H1 (cell line): ENCODE data around the gene ENOX2. TPM values are rescaled to one million over a fixed set of nuclear protein-coding genes. Genes with fewer than 3 reads are reported as not detected.

Source experiments
- CTCF ChIA-PET: fragments of 300-600 bp; sonication (Branson Sonifier 250); formaldehyde crosslinking; loops from one replicate; lab custom pipeline; 2021; ENCODE audit not compliant: partially characterized antibody; lab: Charles Lee
- POLR2A ChIA-PET: fragments of 300-600 bp; sonication (Branson Sonifier 250); formaldehyde crosslinking; loops from one replicate; lab custom pipeline; 2021; ENCODE audit warnings: inconsistent platforms; ENCODE audit not compliant: partially characterized antibody; lab: Charles Lee
- DNase-seq, 2 experiments: peaks; one replicate each; pipeline versions ENCODE4 v3.0.0 to v3.0.0-alpha.2; 2010 to 2022; ENCODE audit warnings: low spot score in 2 of 2, low read depth in 1 of 2, mixed read lengths in 1 of 2
- FAIRE-seq: peaks from 2 replicates; lab custom pipeline; 2011; peaks lifted over from hg19 to GRCh38; lab: Jason Lieb, UNC
- H2AFZ ChIP-seq: 2 replicates; pipeline ENCODE4 v1.8.1; 2012; ENCODE audit warnings: low read length, inconsistent platforms
- H2AK5ac ChIP-seq: 2 replicates; pipeline ENCODE4 v1.6.1; 2013; ENCODE audit warnings: low read depth, low read length
- H2BK120ac ChIP-seq: replicated peaks from 2 replicates; pipeline ENCODE3; 2013; ENCODE audit warnings: low read depth, low read length, inconsistent platforms
- H2BK12ac ChIP-seq: 2 replicates; pipeline ENCODE4 v1.6.1; 2013; ENCODE audit warnings: low read depth, low read length
- H2BK15ac ChIP-seq: 2 replicates; pipeline ENCODE4 v1.6.1; 2013; ENCODE audit warnings: low read length
- H2BK20ac ChIP-seq: 2 replicates; pipeline ENCODE4 v1.6.1; 2013; ENCODE audit warnings: low read length
- H2BK5ac ChIP-seq: 2 replicates; pipeline ENCODE4 v1.6.1; 2013; ENCODE audit warnings: low read depth, low read length
- H3K14ac ChIP-seq: 2 replicates; pipeline ENCODE4 v1.6.1; 2013; ENCODE audit warnings: inconsistent platforms; ENCODE audit not compliant: insufficient read length
- H3K18ac ChIP-seq: 2 replicates; pipeline ENCODE4 v1.6.1; 2013; ENCODE audit warnings: low read length; ENCODE audit errors: extremely low read depth
- H3K23ac ChIP-seq: 2 replicates; pipeline ENCODE4 v1.6.1; 2013; ENCODE audit warnings: inconsistent platforms; ENCODE audit not compliant: insufficient read length
- H3K23me2 ChIP-seq: 2 replicates; pipeline ENCODE4 v1.6.1; 2013; ENCODE audit warnings: low read depth, low read length
- H3K27ac ChIP-seq: 2 replicates; pipeline ENCODE4 v1.6.1; 2011; ENCODE audit warnings: low read depth, low read length, inconsistent platforms
- H3K27me3 ChIP-seq, 4 experiments: replicated peaks in 1 of 4; 1 replicate in 1 of 4; 2 replicates in 3 of 4; pipeline versions ENCODE4 v1.6.1 to v1.8.1; 2011 to 2013; ENCODE audit warnings: low read length in 3 of 4, mild to moderate bottlenecking in 3 of 4, inconsistent platforms in 2 of 4, mixed read lengths in 2 of 4, moderate library complexity in 1 of 4; ENCODE audit not compliant: control insufficient read depth in 3 of 4, insufficient read depth in 3 of 4; ENCODE audit errors: extremely low read depth in 1 of 4
- H3K36me3 ChIP-seq, 4 experiments: 2 replicates each; pipeline versions ENCODE4 v1.6.1 to v1.8.1; 2011 to 2013; ENCODE audit warnings: mild to moderate bottlenecking in 4 of 4, low read length in 3 of 4, moderate library complexity in 2 of 4, control low read depth in 1 of 4, inconsistent platforms in 1 of 4; ENCODE audit not compliant: insufficient read depth in 4 of 4, control insufficient read depth in 2 of 4
- H3K4ac ChIP-seq: replicated peaks from 2 replicates; pipeline ENCODE3; 2013; ENCODE audit warnings: low read length, low read depth, mixed read lengths, inconsistent platforms; ENCODE audit not compliant: insufficient read length
- H3K4me1 ChIP-seq, 4 experiments: replicated peaks in 1 of 4; 1 replicate in 1 of 4; 2 replicates in 3 of 4; pipeline versions ENCODE4 v1.6.1 to v1.8.1; 2011 to 2013; ENCODE audit warnings: low read length in 3 of 4, inconsistent platforms in 2 of 4, mixed read lengths in 1 of 4; ENCODE audit not compliant: insufficient read depth in 4 of 4, control insufficient read depth in 3 of 4
- H3K4me2 ChIP-seq, 2 experiments: 2 replicates each; pipeline versions ENCODE4 v1.6.1 to v1.8.1; 2011 to 2013; ENCODE audit warnings: low read depth in 2 of 2, low read length in 2 of 2, control low read depth in 1 of 2, inconsistent platforms in 1 of 2, mild to moderate bottlenecking in 1 of 2; ENCODE audit not compliant: insufficient read depth in 1 of 2
- H3K4me3 ChIP-seq, 4 experiments: fragments of 200-600, 300-600 bp in 1 of 4; sonication (generic), shearing (Covaris generic), sonication (Bioruptor Twin) in 1 of 4; 2 replicates each; pipeline versions ENCODE4 v1.5.1 to v1.8.1; 2011 to 2016; ENCODE audit warnings: low read length in 4 of 4, low read depth in 3 of 4, control low read depth in 2 of 4, inconsistent platforms in 2 of 4, mild to moderate bottlenecking in 2 of 4, mixed read lengths in 1 of 4, moderate library complexity in 1 of 4; ENCODE audit not compliant: insufficient read depth in 2 of 4; ENCODE audit errors: extremely low read depth in 1 of 4
- H3K56ac ChIP-seq: replicated peaks from 2 replicates; pipeline ENCODE3; 2013; ENCODE audit warnings: low read depth, mild to moderate bottlenecking, mixed read lengths, low read length, inconsistent platforms; ENCODE audit not compliant: insufficient read length
- H3K79me1 ChIP-seq: 2 replicates; pipeline ENCODE4 v1.6.1; 2013; ENCODE audit warnings: low read depth, low read length, control low read depth
- H3K79me2 ChIP-seq, 2 experiments: 2 replicates each; pipeline versions ENCODE4 v1.6.1 to v1.8.1; 2012 to 2013; ENCODE audit warnings: low read length in 2 of 2, mild to moderate bottlenecking in 2 of 2, inconsistent platforms in 1 of 2; ENCODE audit not compliant: insufficient read depth in 2 of 2, control insufficient read depth in 1 of 2
- H3K9ac ChIP-seq, 4 experiments: replicated peaks in 1 of 4; 1 replicate in 1 of 4; 2 replicates in 3 of 4; pipeline versions ENCODE4 v1.6.1 to v1.8.1; 2011 to 2013; ENCODE audit warnings: low read depth in 3 of 4, low read length in 3 of 4, control low read depth in 2 of 4, mild to moderate bottlenecking in 2 of 4, moderate library complexity in 2 of 4, inconsistent platforms in 1 of 4; ENCODE audit errors: extremely low read depth in 1 of 4
- H3K9me3 ChIP-seq, 2 experiments: 2 replicates each; pipeline versions ENCODE4 v1.6.1 to v1.8.1; 2012 to 2013; ENCODE audit warnings: mild to moderate bottlenecking in 2 of 2, moderate library complexity in 2 of 2, control low read depth in 1 of 2, inconsistent platforms in 1 of 2, low read depth in 1 of 2, low read length in 1 of 2, mixed read lengths in 1 of 2; ENCODE audit not compliant: insufficient read depth in 2 of 2
- H4K20me1 ChIP-seq, 2 experiments: replicated peaks in 1 of 2; 2 replicates each; pipeline versions ENCODE3 to v1.8.1; 2011 to 2013; ENCODE audit warnings: inconsistent platforms in 2 of 2, low read length in 2 of 2, mild to moderate bottlenecking in 1 of 2; ENCODE audit not compliant: insufficient read depth in 2 of 2, control insufficient read depth in 1 of 2
- H4K5ac ChIP-seq: 2 replicates; pipeline ENCODE4 v1.6.1; 2013; ENCODE audit warnings: low read length, low read depth, mixed read lengths, inconsistent platforms; ENCODE audit not compliant: insufficient read length
- H4K8ac ChIP-seq: 2 replicates; pipeline ENCODE4 v1.8.0; 2013; ENCODE audit warnings: mild to moderate bottlenecking, moderate library complexity, low read length, inconsistent platforms; ENCODE audit not compliant: insufficient read depth; ENCODE audit errors: extremely low read depth
- H4K91ac ChIP-seq: replicated peaks from 2 replicates; pipeline ENCODE3; 2013; ENCODE audit warnings: low read length, mixed read lengths, inconsistent platforms; ENCODE audit not compliant: insufficient read length
- ATF3 ChIP-seq: IDR thresholded peaks from 2 replicates; pipeline ENCODE4 v1.6.1; 2011; ENCODE audit warnings: low read depth, mild to moderate bottlenecking, low read length; ENCODE audit not compliant: insufficient read depth
- CBX5 ChIP-seq: fragments of 300-800, 300-1000 bp; sonication (generic); IDR thresholded peaks from 2 replicates; pipeline ENCODE4 v1.7.1; 2016; ENCODE audit warnings: antibody characterized with exemption, low read length, low read depth
- CHD2 ChIP-seq: IDR thresholded peaks from 2 replicates; pipeline ENCODE4 v1.6.1; 2012; ENCODE audit warnings: low read length, improper control_type of control experiment
- CREB1 ChIP-seq: IDR thresholded peaks from 2 replicates; pipeline ENCODE4 v1.6.1; 2012; ENCODE audit warnings: inconsistent platforms
- FOSL1 ChIP-seq: IDR thresholded peaks from 2 replicates; pipeline ENCODE4 v1.6.1; 2011; ENCODE audit warnings: mild to moderate bottlenecking, low read depth, low read length, moderate library complexity; ENCODE audit not compliant: insufficient read depth
- HDAC2 ChIP-seq, 2 experiments: fragments of 300-600 bp in 1 of 2; sonication (generic) in 1 of 2; IDR thresholded peaks; 2 replicates each; pipeline ENCODE4 v1.6.1; 2011 to 2012; ENCODE audit warnings: low read depth in 2 of 2, low read length in 2 of 2, mild to moderate bottlenecking in 2 of 2, moderate library complexity in 2 of 2, borderline replicate concordance in 1 of 2, inconsistent platforms in 1 of 2
- KDM4A ChIP-seq: IDR thresholded peaks from one replicate; pipeline ENCODE4 v1.7.1; 2012; ENCODE audit warnings: low read depth, mild to moderate bottlenecking, moderate library complexity, low read length, inconsistent platforms; ENCODE audit not compliant: severe bottlenecking
- KDM5A ChIP-seq: fragments of 200-600 bp; IDR thresholded peaks from 2 replicates; pipeline ENCODE4 v1.7.1; 2012; ENCODE audit warnings: mild to moderate bottlenecking, low read length, inconsistent platforms, mixed read lengths
- PHF8 ChIP-seq: fragments of 200-600 bp; sonication (generic); conservative IDR thresholded peaks from 2 replicates; pipeline ENCODE4 v1.7.1; 2012; ENCODE audit warnings: low read depth, mild to moderate bottlenecking, inconsistent platforms, low read length, moderate library complexity
- POLR2A ChIP-seq, 2 experiments: IDR thresholded peaks; 1 replicate in 1 of 2; 2 replicates in 1 of 2; pipeline ENCODE4 v1.6.1; 2011; ENCODE audit warnings: low read depth in 2 of 2, low read length in 2 of 2, mild to moderate bottlenecking in 2 of 2; ENCODE audit errors: control extremely low read depth in 1 of 2
- SRF ChIP-seq: IDR thresholded peaks from 2 replicates; pipeline ENCODE4 v1.6.1; 2011; ENCODE audit warnings: mild to moderate bottlenecking, low read depth, low read length, moderate library complexity
- SUZ12 ChIP-seq: fragments of 200-600 bp; sonication (generic); IDR thresholded peaks from 2 replicates; pipeline ENCODE4 v1.6.1; 2012; ENCODE audit warnings: mild to moderate bottlenecking, inconsistent platforms, low read length, moderate library complexity, mixed read lengths
- TAF7 ChIP-seq: optimal IDR thresholded peaks from 2 replicates; pipeline ENCODE3; 2011; ENCODE audit warnings: low read depth, mild to moderate bottlenecking, inconsistent platforms, low read length, moderate library complexity, borderline replicate concordance
- WGBS, 2 experiments: shearing (Covaris generic) in 1 of 2; methylation state at CpG; one replicate each; pipeline versions ENCODE4 v1.1.6 to v1.1.7; 2013 to 2015; ENCODE audit warnings: low lambda C conversion rate in 2 of 2, mixed read lengths in 2 of 2, inconsistent platforms in 1 of 2, low coverage in 1 of 2, missing lambda C conversion rate in 1 of 2; ENCODE audit not compliant: insufficient replicate concordance in 2 of 2, insufficient coverage in 1 of 2, insufficient read length in 1 of 2; ENCODE audit errors: extremely low coverage in 1 of 2, missing lambda C conversion rate in 1 of 2; 5-methylcytosine and 5-hydroxymethylcytosine counted together
- polyA plus RNA-seq, 7 experiments: library from polyadenylated mRNA; depleted of rRNA in 3 of 7; stranded (reverse) in 5 of 7; unstranded in 2 of 7; fragments of >200 nt in 5 of 7; fragments of 200-250 nt in 2 of 7; gene quantifications; 1 replicate in 5 of 7; 2 replicates in 1 of 7; 4 replicates in 1 of 7; pipeline versions ENCODE4 v1.2.1 to v1.2.3, GENCODE V29; 2011 to 2013; ENCODE audit warnings: missing spikeins in 2 of 7, mixed read lengths in 2 of 7
- total RNA-seq: library from RNA; stranded (reverse); fragmentation: NEBNext Ultra II Directional; extraction: Animal tissue kit (Norgen Biotek cat#: 25700); gene quantifications from 2 replicates; pipeline ENCODE4 v1.2.1, GENCODE V29; 2021
- TF ChIP-seq, protein P1 (sequence below): IDR thresholded peaks from 2 replicates; pipeline ENCODE4 v1.6.1; 2012; ENCODE audit warnings: inconsistent platforms

The ENOX2 gene
- total and polyA plus RNA-seq, 2 of the 8 experiments (the other 6 are each of a cell fraction or from before 2014, with no cell fraction given), result 4.5 to 12.3 TPM

DNA sequence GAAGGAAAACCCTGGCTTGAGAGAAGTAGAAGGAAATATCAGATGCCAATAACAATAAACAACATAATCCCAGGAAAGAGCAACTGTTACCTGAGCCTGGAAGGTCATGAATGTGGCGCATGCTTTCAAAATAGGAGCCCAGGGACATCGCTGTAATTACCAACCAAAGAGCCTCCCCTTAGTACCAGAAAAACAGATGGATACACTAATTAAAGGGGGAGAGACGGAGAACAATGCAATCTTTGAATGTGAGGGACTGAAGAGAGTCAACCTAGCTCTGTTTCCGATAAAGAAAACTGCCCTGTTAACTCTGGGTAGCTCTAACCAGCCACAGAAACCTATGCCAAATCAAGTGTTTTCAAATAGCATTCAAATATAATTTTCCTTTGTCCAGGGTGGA lies 161.4 kb downstream of the ENOX2 start:
- H3K27ac ChIP-seq, result no peak overlapping the region
- no peak overlapping the region for H3K18ac ChIP-seq
- H3K4me1 ChIP-seq, result peaks cover 0 to 9% (median 2%) of the 10 kb centered on the region in 4 experiments; a peak in 2 of 7 replicates
- H4K91ac ChIP-seq, result no peak overlapping the region
- H4K5ac ChIP-seq, result no peak overlapping the region
- no peaks in the 10 kb centered on the region for H3K79me2 ChIP-seq
- FAIRE-seq (no peak), DNase-seq (no peak)
- ChIA-PET POLR2A (no interaction called here), CTCF (interaction anchor here (0.6 kb wide), 1 partner anchor 82 kb away, joined by 3 read pairs; no protein-coding TSS in a partner anchor)
- 77% methylated on average over 4 of the region's 4 CpGs; no CpG with 5 or more reads in 1 of the 2 experiments for WGBS, 2 experiments
- H3K27me3 ChIP-seq, result no peaks in the 10 kb centered on the region
- no peak overlapping the region for H3K4me3 ChIP-seq
- H3K9me3 ChIP-seq, result no peaks in the 10 kb centered on the region
- no peak overlapping the region for H2BK5ac ChIP-seq
- H2BK20ac ChIP-seq, result no peak overlapping the region
- no peak overlapping the region for H3K4me2 ChIP-seq
- no peak overlapping the region for H2BK12ac ChIP-seq
- H3K36me3 ChIP-seq, result no peaks in the 10 kb centered on the region
- no peaks in the 10 kb centered on the region for H4K20me1 ChIP-seq
- H3K23me2 ChIP-seq, result no peaks in the 10 kb centered on the region
- H3K56ac ChIP-seq, result no peak overlapping the region
- H3K23ac ChIP-seq, result no peak overlapping the region
- no peak overlapping the region for H2AFZ ChIP-seq
- no peak overlapping the region for H3K14ac ChIP-seq
- no peak overlapping the region for H3K4ac ChIP-seq
- no peak overlapping the region for H2BK15ac ChIP-seq
- H3K9ac ChIP-seq, result no peak overlapping the region
- no peak overlapping the region for H4K8ac ChIP-seq
- no peak overlapping the region for H2AK5ac ChIP-seq
- no peak overlapping the region for H2BK120ac ChIP-seq
- H3K79me1 ChIP-seq, result no peaks in the 10 kb centered on the region
- no peak for TF ChIP-seq KDM5A
- TF ChIP-seq, protein P1, sequence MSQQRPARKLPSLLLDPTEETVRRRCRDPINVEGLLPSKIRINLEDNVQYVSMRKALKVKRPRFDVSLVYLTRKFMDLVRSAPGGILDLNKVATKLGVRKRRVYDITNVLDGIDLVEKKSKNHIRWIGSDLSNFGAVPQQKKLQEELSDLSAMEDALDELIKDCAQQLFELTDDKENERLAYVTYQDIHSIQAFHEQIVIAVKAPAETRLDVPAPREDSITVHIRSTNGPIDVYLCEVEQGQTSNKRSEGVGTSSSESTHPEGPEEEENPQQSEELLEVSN, result no peak
- TF ChIP-seq CBX5, result no peak
- TF ChIP-seq SRF, result no peak
- TF ChIP-seq CHD2, result no peak
- TF ChIP-seq POLR2A (IDR thresholded peaks at IDR 0.05; ENCODE audit: control extremely low read depth in 1 of 2, low read depth in 2 of 2, low read length in 2 of 2), result no peak
- no peak for TF ChIP-seq FOSL1
- no peak for TF ChIP-seq CREB1
- no peak for TF ChIP-seq HDAC2 (IDR thresholded peaks at IDR 0.05; ENCODE audit: borderline replicate concordance in 1 of 2, low read depth in 2 of 2, low read length in 2 of 2)
- TF ChIP-seq TAF7, result no peak
- no peak for TF ChIP-seq KDM4A
- no peak for TF ChIP-seq ATF3
- TF ChIP-seq PHF8, result no peak
- TF ChIP-seq SUZ12, result no peak
